NCI-H1436 treated with DMSO at 0.1 percent for 48 hours (cell line): Measurements from ENCODE around the gene ACRBP.
A peak's percentile ranks its signal among the peaks of the same experiment; 100 is the strongest.

ENCODE experiments used
- DNase-seq: peaks from one replicate; lab custom pipeline; 2025; lab: John Stamatoyannopoulos, UW

ACRBP gene

DNA sequence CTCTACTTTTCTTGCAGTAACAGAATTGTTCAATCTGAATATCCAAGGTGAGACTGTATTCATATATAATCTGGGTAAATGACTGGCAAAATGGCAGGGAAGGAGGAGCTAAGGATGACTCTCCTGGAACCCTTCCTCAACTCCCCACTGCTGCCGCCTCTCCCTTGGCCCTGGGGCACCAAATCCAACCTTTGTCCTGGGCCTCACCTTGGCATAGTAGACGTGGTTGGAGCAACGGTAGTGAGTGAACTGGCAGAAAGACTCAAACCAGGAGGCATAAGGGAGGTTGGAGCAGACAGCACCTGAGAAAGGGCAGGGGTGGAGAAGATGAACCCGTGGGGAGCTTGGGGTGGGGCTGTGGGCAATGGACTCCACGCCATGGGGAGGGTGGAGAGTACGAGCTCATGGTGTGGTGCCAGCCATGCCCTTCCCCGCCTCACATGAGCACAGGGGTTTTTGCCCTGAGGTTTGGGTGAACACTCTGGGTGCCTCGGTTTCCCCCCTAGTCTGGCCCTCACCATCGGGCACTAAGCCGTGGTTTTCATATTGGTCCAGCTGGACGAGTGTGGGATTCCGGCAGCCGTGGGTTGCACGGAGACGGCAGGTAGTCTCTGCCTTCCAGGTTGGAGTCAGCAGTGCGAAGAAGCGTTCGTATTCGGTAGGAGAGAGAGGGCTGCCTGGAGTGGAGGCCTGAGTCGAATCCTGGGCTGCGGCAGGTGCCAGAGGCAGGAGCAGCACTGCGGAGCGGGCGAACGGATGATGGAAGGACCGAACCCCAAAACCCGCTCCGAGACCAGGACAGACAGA is 753 bp downstream of the ACRBP start:
- no peak for DNase-seq

DNA sequence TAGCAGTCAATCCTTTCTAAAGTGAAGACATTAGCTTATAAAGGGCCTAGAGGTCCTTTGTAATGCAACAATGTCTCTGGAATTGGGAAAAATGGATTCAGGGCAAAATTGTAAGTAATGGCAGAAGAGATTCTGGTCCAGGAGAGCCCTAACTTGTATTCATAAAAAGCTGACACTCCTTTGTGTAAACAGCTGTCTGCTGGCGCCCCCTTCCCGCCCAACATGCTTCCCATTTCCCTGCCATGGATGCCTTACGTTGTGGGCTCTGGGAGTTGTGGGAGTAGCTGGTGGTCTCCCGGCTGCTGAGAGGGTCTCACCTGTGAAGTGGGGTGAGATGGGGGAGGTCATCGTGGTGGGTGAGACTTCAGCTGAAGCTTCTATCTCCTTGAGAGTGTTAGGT is 2.3 kb downstream of the ACRBP start:
- DNase-seq, result no peak

DNA sequence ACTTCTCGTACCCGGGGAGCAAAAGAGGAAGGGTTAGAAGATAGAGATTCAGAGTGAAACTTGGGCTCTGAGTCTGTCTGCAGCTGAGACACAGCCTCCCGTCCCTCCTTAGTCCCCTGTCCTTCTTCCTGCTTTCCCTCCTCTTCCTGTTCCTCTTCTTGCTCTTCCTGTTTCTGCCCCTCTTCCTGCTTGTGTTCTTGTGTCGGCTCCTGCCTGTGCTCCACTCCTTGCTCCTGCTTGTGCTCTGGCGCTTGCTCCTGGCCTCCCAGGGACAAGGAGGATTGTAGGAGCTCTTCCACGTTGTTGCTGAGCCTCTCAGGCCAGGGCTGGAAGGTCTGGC is 3.0 kb downstream of the ACRBP start:
- no peak for DNase-seq

DNA sequence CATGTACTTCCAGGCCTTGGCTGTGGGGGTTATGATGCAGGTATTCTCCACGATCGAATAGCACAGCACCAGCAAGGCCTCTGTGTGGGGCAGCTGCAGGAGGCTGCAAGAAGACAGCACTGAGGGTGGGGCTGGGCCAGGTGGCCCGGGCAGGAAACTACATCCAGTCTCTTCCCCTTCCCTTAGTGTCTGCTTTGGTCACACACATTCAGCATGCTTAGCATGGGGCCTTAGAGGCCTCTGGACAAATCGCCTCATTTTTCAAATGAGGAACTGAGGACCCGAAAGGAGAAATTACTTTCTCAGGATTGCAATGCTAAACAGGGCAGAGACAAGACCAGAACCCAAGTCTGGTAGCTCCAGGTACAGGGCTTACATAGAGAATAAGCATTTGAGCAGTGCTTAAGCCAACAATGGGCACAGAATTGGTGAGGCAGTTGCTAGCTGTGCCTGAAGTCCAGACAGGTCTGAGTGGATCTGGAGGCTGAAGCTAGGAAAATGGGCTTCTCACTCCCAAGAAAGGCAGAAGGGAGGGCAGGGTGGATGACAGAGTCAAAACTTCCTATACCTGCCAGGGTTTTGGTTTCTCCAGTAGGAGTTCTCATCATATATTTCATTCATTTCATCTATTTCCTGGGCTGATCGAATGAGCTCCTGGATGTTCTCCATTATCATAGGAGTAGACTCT is 3.5 kb downstream of the ACRBP start:
- DNase-seq, result no peak

DNA sequence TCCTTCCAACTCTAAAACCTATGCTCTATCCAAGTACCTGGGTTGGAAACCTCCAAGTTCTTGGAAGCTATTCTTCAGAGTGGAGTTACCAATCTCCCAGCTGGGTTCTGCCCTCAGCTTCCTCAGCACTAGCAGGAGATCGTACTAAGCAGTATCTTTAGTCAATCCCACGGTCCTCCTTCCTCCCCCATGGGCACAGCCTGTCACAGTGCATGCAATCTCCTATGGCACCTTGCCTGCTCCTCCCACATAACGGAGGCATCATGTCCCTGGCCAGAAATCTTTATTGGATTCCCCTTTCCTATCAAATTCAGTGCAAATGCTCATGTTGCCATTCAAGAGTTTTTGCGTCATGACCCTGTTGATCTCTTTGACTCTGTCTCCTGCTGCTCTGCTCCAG is 6.1 kb downstream of the ACRBP start:
- DNase-seq, result no peak

DNA sequence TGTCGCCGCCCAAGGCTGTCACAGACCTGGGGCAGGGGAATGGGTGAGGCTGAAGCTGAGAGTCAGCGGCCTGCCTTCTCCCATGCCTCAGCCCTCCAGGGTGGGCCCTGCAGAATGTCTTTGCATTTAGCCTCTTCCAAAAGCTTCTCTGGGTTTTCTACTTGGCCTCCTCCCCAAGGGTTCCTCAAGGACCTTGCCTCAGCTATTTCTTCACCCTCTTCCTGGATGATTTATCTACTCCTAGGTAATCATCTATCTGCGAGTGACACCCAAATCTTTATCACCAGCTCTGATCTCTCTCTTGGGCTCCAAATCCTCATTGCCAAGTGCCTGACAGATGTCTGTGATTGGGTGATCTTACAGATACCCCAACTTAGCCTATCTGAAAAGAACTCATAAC is 6.7 kb downstream of the ACRBP start:
- no peak for DNase-seq

DNA sequence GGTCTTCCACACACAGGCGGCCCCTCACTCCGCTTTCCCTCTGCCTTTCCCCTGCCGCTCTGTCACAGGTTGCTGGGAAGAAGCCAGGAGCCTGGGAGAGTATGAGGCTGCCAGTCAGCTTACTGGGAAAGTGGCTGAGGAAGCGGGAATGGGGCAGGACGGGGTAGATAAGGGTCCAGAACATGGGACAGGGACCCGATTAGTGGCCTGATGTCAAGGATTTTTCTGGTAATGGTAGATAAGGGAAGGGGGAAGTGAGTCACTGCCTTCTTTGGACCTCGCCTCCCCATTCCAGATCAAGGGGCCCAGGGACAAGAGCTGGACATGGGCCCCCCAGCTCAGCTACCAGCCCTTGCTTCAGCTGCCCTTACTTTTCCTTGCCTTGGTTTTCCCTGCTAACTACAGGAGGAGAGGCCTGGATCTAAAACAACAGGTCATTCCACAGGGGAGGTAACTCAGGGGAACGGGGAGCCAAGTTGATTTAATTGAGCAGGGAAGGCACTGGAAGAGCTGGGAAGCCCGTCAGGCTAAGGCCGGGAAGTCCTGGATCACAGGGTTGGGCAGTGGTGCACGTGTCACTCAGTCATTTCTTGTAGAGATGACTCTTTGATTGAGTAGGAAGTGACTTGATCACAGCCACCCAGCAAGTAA is 8.0 kb downstream of the ACRBP start:
- no peak for DNase-seq

DNA sequence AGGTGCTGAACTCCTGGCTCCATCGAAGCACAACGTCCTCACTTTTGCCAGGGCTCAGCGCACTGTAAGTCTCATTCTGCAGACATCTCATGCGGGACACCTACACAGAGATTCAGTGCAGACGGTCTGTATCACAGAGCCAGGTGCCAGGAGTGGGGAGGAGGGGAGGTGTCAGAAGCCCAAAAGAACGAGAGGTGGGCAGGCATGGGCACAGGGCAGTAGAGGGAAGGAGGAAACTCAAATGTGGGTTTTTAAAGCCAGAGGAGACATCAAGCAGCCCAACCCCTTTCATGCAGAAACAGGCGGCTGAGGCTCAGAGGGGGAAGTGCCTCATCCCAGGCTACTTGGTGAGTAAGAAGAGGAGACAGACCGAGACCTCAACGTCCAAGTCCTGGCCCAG is 8.9 kb downstream of the ACRBP start:
- no peak for DNase-seq

DNA sequence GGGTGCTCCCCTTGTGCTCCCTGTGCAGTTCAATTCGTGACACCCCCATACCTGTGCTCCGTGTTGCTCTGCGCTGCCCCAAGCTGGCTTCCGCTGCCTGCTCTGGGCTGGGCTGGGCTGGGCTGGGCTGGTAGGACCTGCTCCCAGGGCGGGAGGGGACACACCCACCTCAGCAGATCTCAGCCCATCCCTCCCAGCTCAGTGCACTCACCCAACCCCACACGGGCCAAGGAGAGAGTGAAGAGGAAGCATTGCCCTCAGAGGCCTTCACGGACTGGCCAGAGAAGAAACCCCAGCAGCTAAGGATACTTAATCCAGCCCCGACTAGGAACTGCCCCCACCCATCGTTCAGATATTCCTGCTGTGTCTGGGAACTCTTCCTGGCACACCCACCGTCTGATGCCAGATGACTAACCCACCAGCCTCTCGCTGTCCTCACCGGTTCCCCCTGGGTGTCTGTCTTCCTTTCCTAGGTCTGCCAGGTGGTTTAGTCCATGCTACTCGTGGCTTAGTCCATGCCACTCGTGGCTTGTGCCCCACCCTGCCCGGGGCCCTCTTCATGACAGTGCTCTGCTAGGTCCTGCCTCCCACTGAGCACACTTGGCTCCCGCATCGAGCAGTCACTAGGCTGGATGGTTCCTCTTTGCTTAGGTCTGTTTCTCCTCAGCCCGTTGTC is 11.2 kb downstream of the ACRBP start, which contains the start of gene LPAR5:
Gene LPAR5 (minus strand): TSS at position 104 of the 676 bp plus-strand sequence. CDS start 14,711 bp downstream, outside the sequence.
- DNase-seq, result no peak

DNA sequence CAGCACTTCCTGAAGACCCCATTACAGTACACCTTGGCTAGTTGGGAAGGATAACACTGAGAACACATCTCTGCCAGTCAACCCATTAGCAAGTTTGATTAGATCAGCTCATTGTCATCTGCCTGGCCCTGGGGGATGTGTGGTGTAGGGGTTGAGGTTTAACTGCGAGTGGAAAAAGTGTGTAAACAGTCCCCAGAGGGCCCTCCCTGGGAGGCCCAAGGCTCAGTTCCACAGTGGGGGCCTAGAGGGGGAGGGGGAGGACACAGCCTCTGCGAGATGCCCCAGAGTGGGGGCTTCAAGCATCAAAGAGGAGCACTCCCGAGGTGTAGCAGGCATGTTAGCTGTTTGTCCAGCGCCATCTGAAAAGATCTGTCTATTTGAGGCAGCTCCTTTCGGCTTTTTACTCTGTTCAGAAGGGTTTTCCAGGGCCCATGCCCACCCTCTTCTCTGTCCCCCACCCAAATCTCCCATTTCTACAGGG is 11.8 kb downstream of the ACRBP start:
- no peak for DNase-seq

DNA sequence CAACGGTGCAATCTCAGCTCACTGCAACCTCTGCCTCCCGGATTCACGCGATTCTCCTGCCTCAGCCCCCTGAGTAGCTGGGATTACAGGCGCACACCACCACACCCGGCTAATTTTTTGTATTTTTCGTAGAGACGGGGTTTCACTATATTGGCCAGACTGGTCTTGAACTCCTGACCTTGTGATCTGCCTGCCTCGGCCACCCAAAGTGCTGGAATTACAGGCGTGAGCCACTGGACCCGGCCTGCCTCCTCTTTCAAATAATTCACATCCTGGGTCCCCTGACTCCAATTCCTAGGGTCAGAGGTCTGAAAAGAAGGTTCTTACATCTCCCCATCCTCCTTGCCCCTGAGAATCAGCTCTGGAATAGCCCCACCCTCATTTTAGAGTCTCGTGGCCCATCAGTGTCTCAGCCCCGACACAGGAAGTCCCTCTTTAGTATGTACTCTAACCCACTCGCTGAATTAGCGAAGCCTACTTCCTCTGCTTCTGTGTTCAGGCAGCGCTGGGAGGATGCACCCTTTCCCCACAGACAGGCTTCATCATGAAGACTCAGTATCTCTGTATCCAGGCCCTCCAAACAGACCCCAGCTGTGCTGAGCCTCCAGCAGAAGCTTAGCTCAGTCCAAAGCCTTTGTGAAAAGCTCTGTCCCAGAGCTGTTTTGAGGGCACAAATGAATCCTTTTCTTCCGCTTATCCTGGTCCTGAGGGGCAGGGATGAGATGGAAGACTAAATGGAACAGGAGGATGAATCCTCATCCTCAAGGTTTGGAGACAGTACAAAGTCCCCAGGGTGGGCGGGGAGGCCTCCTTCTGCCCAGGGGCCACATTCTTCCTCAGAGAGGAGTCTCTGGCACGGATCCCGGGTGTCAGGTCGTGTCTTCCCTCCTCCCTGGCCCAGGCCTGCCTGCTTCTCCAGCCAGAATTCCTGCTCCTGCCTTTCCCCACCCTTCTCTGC is 14.9 kb downstream of the ACRBP start:
- DNase-seq, result no peak

DNA sequence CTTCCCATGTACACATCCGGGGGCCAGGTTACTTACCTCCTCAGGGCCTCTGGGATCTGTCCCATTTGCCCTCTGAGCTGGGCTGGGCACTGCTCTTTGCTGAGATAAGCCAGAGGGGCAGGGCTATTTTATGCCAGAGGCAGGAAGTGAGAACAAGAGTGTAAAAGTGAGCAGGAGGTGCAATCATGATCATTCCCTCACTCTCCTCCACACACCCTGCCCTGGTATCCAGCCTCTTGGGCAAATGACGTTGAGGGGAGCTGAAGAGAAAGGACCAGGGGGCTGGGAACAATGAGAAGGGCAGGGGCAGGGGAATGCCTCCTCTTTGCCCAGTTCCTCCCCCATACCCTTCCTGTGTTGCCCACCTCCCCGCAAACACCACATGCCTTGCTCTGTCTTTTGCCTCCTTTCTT is 15.7 kb downstream of the ACRBP start:
- DNase-seq, result no peak

DNA sequence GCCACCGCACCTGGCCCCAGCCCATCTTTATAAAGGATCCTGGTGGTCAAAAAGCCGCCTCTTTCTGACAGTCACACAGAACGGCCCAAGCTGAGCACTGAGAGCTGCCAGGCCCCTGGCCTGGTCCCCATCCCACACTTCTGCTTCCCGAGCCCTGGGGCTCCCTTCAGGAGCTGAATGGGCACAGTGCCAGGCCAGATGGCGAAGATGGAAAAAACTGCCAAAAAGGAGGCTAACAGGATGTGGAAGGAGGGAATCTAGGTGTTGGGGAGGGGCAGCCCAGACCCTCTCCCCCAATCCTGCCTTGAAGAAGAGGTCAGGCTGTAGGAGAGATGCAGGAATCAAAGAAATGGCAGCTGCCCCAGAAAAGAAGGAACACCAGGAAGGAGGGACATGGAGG is 16.5 kb downstream of the ACRBP start:
- no peak for DNase-seq

DNA sequence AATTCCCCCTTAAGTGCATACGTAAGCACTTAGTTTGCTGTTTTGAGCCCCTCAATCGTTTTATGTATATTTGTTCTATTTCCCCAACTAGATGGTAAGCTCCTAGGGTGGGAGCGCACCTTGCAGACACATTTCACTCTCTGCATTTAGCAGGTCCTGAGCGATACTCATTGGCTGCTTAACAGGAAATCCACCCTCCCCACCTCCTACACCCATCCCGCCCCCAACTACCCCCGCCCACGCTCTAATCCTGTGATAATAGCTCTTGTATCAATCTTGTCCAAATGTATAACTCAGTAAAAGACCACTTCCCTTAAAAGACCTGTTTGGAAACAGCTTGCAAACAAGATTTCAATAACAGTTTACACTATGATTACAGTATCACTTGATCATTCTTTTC is 19.6 kb downstream of the ACRBP start:
- peak; percentile 35 for DNase-seq

DNA sequence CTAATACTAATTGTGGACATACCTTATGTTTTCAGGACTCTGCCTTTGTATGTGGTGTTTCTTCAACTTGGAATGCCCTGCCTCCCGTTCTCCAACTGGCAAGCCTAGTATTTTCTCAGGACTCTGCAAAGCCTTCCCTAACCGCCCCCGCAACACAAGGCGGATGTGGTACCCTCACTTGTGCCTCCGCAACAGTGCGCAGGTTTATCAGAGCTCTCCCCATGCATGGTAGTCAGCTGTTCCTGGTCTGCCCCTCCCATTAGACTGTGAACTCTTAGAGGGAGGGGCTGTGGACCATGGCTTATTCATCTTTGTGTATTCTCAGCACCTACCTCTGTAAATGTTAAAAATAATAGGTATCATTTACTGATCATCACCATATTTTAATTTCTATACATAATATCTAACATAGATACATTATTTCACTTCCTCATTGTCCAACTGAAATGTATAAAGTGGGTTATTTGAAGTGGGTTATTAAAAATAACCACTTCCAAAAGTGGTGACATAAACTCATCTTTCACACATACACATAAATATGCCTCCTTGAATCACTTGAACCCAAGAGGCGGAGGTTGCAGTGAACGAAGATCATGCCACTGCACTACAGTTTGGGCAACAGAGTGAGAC is 20.5 kb downstream of the ACRBP start:
- no peak for DNase-seq

DNA sequence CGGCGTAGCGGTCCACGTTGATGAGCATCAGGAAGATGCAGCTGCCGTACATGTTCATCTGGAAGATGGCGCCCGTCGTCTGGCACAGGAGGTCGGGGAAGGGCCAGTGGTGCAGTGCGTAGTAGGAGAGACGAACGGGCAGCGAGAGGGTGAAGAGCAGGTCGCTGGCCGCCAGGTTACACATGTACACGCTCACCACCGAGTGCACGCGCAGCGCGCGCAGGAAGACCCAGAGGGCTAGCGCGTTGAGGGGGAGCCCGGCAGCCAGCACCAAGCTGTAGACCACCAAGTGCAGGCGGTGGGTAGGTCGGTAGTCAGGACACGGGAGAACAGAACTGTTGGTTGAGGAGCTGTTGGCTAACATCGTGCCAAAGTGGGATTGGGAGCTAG is 26.4 kb downstream of the ACRBP start:
- no peak for DNase-seq

DNA sequence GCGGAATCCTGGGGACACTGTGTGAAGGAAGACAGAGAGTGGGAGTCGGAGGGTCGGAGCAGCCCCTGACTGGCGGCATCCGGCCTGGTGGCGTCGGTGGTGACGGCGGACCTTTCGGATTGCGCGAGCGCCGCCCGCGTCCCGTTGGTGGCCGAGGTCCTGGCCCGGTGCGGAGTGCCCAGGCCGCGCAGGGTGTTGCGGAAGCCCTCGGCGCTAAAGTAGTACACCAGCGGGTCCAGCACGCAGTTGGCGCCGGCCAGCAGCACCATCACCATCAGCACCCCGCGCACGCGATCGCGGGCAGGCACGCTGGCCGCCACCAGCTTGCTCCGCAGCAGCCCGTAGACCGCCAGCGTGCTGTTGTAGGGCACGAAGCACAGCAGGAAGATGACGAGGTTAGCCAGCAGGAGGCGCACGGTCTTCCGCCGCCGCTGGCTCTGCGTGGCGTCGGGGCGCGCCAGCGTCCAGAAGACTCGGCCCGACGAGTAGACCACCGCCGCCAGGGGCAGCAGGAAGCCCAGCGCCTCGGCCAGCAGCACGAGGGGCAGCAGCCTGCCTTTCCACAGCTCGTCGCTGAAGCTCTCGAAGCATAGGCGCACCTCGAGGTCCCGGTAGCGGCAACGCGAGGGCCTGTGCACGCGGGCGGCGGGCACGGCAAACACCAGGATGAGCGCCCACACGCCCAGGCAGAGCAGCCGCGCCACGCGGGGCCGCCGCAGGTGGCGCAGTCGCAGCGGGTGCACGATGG is 26.9 kb downstream of the ACRBP start:
- DNase-seq, result no peak

DNA sequence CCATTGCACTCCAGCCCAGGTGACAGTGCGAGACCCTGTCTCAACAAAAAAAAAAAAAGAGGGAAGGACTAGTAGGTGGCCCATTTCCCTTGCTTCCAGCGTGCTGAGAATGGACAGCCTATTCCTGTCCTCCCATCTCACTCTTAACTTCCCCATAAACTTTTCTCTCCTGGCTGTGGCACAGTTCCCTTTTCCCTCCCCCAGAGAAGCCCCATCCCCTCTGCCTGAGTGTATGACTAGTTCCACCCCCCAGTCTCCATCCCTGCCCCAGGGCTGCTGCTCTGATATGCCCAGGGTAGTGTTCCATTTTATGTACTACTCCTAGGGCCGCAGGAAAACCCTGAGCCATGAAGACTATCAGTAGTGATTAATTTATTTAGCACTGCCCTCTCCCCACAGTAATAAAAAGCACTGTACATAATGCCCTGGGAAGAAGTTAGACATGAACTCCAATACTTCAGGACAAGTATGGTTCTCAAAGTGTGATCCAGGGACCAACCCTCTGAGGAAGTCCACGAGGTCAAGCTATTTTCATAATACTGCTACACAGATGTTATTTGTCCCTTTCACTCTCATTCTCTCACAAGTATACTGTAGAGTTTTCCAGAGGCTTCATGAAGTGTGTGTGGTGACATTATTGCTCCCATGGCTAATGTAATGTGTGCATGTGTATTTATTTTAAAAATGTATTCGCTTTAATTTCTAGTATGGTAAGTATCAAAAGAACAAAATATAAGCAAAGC is 28.6 kb downstream of the ACRBP start:
- no peak for DNase-seq

DNA sequence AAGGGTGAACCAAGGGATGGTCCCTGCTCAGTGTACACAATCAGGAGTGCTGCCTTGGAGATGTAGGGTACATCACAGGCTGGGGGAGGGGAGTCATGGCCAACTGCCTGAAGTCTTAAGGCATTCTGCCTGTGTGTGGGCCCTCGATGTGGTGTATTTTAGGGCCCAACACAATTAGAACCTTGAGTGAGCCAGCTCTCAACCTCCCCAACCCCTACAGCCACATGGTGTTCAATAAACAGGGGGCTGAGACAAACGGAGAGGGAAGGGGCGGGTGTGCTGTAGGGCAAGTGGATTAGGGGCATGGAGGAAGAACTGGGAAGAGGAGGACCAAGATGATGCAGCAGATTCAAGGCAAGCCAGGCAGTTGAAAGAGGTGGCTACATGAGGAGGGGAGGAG is 31.4 kb downstream of the ACRBP start:
- DNase-seq, result no peak
